ENCODE data around the gene ADAP1. TPM values are rescaled to one million over a fixed set of nuclear protein-coding genes. Genes with fewer than 3 reads are reported as not detected.

The ADAP1 gene
- total and polyA plus RNA-seq, 2 of the 13 experiments (the other 11 are each of a cell fraction or from before 2014, with no cell fraction given): 10.5 to 24.6 TPM

DNA sequence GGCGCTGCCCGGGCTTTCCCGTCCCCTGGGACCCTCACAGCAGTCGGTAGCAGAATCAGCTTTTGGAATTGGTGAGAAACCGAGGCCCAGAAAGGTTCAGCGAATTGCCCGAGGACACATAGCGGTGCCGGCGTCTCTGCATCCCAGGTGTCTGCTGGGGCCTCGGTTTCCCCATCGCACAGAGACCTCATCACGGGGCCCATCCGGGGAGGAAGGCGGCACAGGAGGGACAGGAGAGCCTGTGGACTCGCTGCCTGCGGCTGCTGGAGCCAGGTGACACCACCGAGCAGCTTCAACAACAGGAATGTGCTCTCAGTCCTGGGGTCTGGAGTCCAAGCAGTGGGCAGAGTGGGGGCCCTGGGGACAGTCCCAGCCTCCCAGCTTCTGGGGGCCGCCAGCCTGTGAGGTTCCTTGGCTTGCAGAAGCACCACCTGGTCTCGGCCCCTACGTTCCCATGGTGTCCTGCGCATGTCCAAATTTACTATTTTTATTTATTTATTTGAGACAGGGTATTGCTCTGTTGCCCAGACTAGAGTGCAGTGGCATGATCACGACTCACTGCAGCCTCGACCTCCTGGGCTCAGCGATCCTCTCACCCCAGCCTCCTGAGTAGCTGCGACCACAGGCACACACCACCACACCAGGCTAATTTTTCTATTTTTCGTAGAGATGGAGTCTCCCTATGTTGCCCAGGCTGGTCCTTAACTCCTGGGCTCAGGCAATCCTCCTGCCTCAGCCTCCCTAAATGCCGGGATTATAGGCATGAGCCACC is 21.4 kb upstream of the ADAP1 start (continued):
- TF ChIP-seq ETV6 (CRISPR knock-in tag; conservative IDR thresholded peaks at IDR 0.05) (no peak), KAT8 (CRISPR knock-in tag; IDR thresholded peaks at IDR 0.05) (0 out of 2 replicates have a peak, but pooled peaks have one; percentile 8), SALL2 (CRISPR knock-in tag; IDR thresholded peaks at IDR 0.05) (peak; percentile 14; the same call in 1 of the 2 replicates), GATA4 (IDR thresholded peaks at IDR 0.05; ENCODE audit: borderline replicate concordance, low read depth) (no peak; the same call in 1 of the 2 replicates), ZNF879 (CRISPR knock-in tag; IDR thresholded peaks at IDR 0.05) (no peak), ZNF598 (CRISPR knock-in tag; IDR thresholded peaks at IDR 0.05; ENCODE audit: borderline replicate concordance) (no peak), ARID3A (IDR thresholded peaks at IDR 0.05; ENCODE audit: low read depth, low read length) (no peak), ZKSCAN5 (CRISPR knock-in tag; IDR thresholded peaks at IDR 0.05) (no peak), TFAP4 (IDR thresholded peaks at IDR 0.05; ENCODE audit: borderline replicate concordance, low read depth) (no peak), POLR2AphosphoS5 (IDR thresholded peaks at IDR 0.05; ENCODE audit: low read depth, low read length) (peak; percentile 86), ZNF605 (CRISPR knock-in tag; IDR thresholded peaks at IDR 0.05) (peak; percentile 67; the same call in 1 of the 2 replicates), ZNF772 (CRISPR knock-in tag; IDR thresholded peaks at IDR 0.05) (peak; percentile 10; the same call in 1 of the 2 replicates), TCF12 (IDR thresholded peaks at IDR 0.05) (no peak), TCF12 (CRISPR knock-in tag; IDR thresholded peaks at IDR 0.05) (no peak), HOXA5 (CRISPR knock-in tag; IDR thresholded peaks at IDR 0.05) (no peak), ZBTB3 (CRISPR knock-in tag; IDR thresholded peaks at IDR 0.05; ENCODE audit: borderline replicate concordance, low read depth) (no peak), ZNF280B (CRISPR knock-in tag; IDR thresholded peaks at IDR 0.05; ENCODE audit: borderline replicate concordance) (no peak), ZNF230 (CRISPR knock-in tag; IDR thresholded peaks at IDR 0.05) (no peak), SIX1 (CRISPR knock-in tag; IDR thresholded peaks at IDR 0.05; ENCODE audit: borderline replicate concordance) (no peak), RFX1 (IDR thresholded peaks at IDR 0.05) (no peak)
- TF ChIP-seq, protein P1, sequence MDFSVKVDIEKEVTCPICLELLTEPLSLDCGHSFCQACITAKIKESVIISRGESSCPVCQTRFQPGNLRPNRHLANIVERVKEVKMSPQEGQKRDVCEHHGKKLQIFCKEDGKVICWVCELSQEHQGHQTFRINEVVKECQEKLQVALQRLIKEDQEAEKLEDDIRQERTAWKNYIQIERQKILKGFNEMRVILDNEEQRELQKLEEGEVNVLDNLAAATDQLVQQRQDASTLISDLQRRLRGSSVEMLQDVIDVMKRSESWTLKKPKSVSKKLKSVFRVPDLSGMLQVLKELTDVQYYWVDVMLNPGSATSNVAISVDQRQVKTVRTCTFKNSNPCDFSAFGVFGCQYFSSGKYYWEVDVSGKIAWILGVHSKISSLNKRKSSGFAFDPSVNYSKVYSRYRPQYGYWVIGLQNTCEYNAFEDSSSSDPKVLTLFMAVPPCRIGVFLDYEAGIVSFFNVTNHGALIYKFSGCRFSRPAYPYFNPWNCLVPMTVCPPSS (IDR thresholded peaks at IDR 0.05): no peak
